GM12892 (cell line): ENCODE results near the gene ANKS1B.

Experiments
- POLR2A ChIP-seq: IDR thresholded peaks from 2 replicates; pipeline ENCODE4 v1.6.1; 2011; ENCODE audit warnings: low read depth, low read length, control low read depth
- POLR2AphosphoS5 ChIP-seq: IDR thresholded peaks from 2 replicates; pipeline ENCODE4 v1.6.1; 2011; ENCODE audit warnings: low read depth, low read length, control low read depth

DNA sequence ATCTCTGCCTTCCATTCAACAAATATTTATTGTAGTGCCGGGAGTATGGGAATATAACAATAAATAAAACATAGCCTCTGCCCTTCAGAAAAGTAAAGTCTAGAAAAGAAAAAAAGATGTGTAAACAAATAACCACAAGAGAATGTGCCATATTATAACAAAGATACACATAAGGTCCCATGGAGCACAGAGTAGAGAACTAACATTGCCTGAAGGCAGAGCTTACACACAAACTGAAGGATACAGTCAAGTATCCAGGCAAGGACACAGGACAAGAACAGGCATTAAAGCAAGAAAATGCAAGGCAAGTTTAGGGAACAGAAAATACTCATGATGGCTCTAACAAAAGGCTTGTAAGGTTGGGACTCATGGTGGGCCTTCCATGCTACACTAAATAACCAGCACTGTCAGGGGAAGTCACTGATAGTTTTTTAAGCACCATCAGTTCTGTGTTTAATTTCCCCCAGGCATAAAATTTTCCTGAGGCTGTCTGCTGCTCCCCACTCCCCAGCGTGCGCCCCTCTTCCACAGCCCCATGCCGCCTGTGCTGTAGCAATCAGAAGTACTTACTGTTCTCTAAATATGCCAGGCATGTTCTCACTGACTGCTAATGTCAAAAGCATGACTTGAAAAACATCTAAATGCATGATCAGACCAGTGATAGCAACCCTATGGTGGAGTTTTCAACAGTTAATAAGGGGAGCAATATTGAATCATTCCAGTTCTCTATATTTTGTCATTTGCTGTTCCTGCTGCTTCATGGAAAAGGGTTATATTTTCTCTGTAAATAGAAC is 77.8 kb downstream of the ANKS1B start:
- TF ChIP-seq POLR2A (no peak), POLR2AphosphoS5 (no peak)
